HEK293T (cell line): ENCODE results near the gene CANT1.
"Not testable (repeated sequence)": the region's sequence is repeated elsewhere in the genome, so short reads cannot be mapped to it uniquely, and the experiment has no call there.

Experiments used
- ARNT ChIP-seq: fragments of 450-650 bp; IDR thresholded peaks from 2 replicates; pipeline ENCODE4 v1.6.1; 2017; ENCODE audit warnings: mild to moderate bottlenecking
- BHLHE40 ChIP-seq: fragments of 450-650 bp; IDR thresholded peaks from 2 replicates; pipeline ENCODE4 v1.6.1; 2016; ENCODE audit warnings: mild to moderate bottlenecking, moderate library complexity, borderline replicate concordance
- CTBP1 ChIP-seq: fragments of 450-650 bp; IDR thresholded peaks from 2 replicates; pipeline ENCODE4 v1.6.1; 2016; ENCODE audit warnings: borderline replicate concordance
- ELF4 ChIP-seq: fragments of 450-650 bp; IDR thresholded peaks from 2 replicates; pipeline ENCODE4 v1.6.1; 2017; ENCODE audit warnings: antibody characterized with exemption
- FOXK2 ChIP-seq: fragments of 450-650 bp; IDR thresholded peaks from 2 replicates; pipeline ENCODE4 v1.6.1; 2016; ENCODE audit warnings: mild to moderate bottlenecking
- FOXM1 ChIP-seq: fragments of 450-650 bp; IDR thresholded peaks from 2 replicates; pipeline ENCODE4 v1.6.1; 2017; ENCODE audit warnings: mild to moderate bottlenecking, borderline replicate concordance
- HDGF ChIP-seq: fragments of 450-650 bp; IDR thresholded peaks from 2 replicates; pipeline ENCODE4 v1.6.1; 2017; ENCODE audit warnings: antibody characterized with exemption, borderline replicate concordance
- L3MBTL2 ChIP-seq: fragments of 450-650 bp; conservative IDR thresholded peaks from 2 replicates; pipeline ENCODE4 v1.6.1; 2016; ENCODE audit warnings: mild to moderate bottlenecking
- LEF1 ChIP-seq: fragments of 450-650 bp; IDR thresholded peaks from 2 replicates; pipeline ENCODE4 v1.6.1; 2017; ENCODE audit warnings: mild to moderate bottlenecking, borderline replicate concordance
- NFRKB ChIP-seq: fragments of 450-650 bp; IDR thresholded peaks from 2 replicates; pipeline ENCODE4 v1.6.1; 2016; ENCODE audit warnings: mild to moderate bottlenecking, moderate library complexity
- SP1 ChIP-seq: fragments of 450-650 bp; IDR thresholded peaks from 2 replicates; pipeline ENCODE4 v1.6.1; 2017
- SUZ12 ChIP-seq: fragments of 450-650 bp; IDR thresholded peaks from 2 replicates; pipeline ENCODE4 v1.6.1; 2016; ENCODE audit warnings: mild to moderate bottlenecking
- TARDBP ChIP-seq: fragments of 450-650 bp; IDR thresholded peaks from 2 replicates; pipeline ENCODE4 v1.6.1; 2016
- ZNF384 ChIP-seq: fragments of 450-650 bp; IDR thresholded peaks from 2 replicates; pipeline ENCODE4 v1.6.1; 2016

- not testable (repeated sequence) for TF ChIP-seq FOXK2, FOXM1, ZNF384, ARNT, HDGF, SUZ12, CTBP1, NFRKB, TARDBP, BHLHE40, L3MBTL2, SP1, ELF4, LEF1
Measured at GRCh38 chr17:78962984-78963348, 46.6 kb downstream of the CANT1 start.
